IPS DF 6.9 (cell line): ENCODE measurements around the gene CACNA1C.
A peak's percentile ranks its signal among the peaks of the same experiment; 100 is the strongest.

Source experiments
- DNase-seq: peaks from one replicate; pipeline ENCODE4 v3.0.0-alpha.2; 2013; ENCODE audit warnings: low read depth, low spot score
- H3K27ac ChIP-seq: one replicate; pipeline ENCODE4 v1.5.1; 2013; ENCODE audit warnings: low read length, control low read depth
- H3K27me3 ChIP-seq: 2 replicates; pipeline ENCODE4 v1.6.1; 2013; ENCODE audit warnings: mild to moderate bottlenecking, low read length; ENCODE audit not compliant: control insufficient read depth, insufficient read depth
- H3K36me3 ChIP-seq: 2 replicates; pipeline ENCODE4 v1.6.1; 2013; ENCODE audit warnings: low read length; ENCODE audit not compliant: control insufficient read depth, insufficient read depth
- H3K4me1 ChIP-seq: 2 replicates; pipeline ENCODE4 v1.6.1; 2013; ENCODE audit warnings: low read length; ENCODE audit not compliant: control insufficient read depth, insufficient read depth
- H3K4me3 ChIP-seq: 2 replicates; pipeline ENCODE4 v1.5.1; 2013; ENCODE audit warnings: mild to moderate bottlenecking, low read length
- H3K9me3 ChIP-seq: 2 replicates; pipeline ENCODE4 v1.6.1; 2013; ENCODE audit warnings: low read length, inconsistent platforms; ENCODE audit not compliant: control insufficient read depth, insufficient read depth
- WGBS: extraction: QIAGEN DNeasy Blood & Tissue Kit; methylation state at CpG from one replicate; pipeline ENCODE4 v1.1.7; 2013; ENCODE audit warnings: mixed read lengths, missing lambda C conversion rate; ENCODE audit not compliant: insufficient read length, insufficient coverage; 5-methylcytosine and 5-hydroxymethylcytosine counted together

CACNA1C gene

GRCh38 chr12:2363836-2364609 is 311.2 kb downstream of the CACNA1C start:
- H3K9me3 ChIP-seq: no peaks in the 10 kb centered on the region
- H3K4me1 ChIP-seq: no peaks in the 10 kb centered on the region
- H3K27ac ChIP-seq: no peak overlapping the region
- no peak for DNase-seq
- no peak overlapping the region for H3K4me3 ChIP-seq
- no peaks in the 10 kb centered on the region for H3K36me3 ChIP-seq
- WGBS: no CpG with 5 or more reads among the region's 11 CpGs
- no peaks in the 10 kb centered on the region for H3K27me3 ChIP-seq

GRCh38 chr12:2364631-2365051 is 311.9 kb downstream of the CACNA1C start:
- DNase-seq: no peak
- Histone ChIP-seq H3K4me3 (no peak overlapping the region), H3K27me3 (no peaks in the 10 kb centered on the region), H3K36me3 (no peaks in the 10 kb centered on the region), H3K4me1 (no peaks in the 10 kb centered on the region), H3K9me3 (no peaks in the 10 kb centered on the region), H3K27ac (no peak overlapping the region)
- WGBS: no CpG with 5 or more reads among the region's 9 CpGs

- no peak overlapping the region for H3K4me3 ChIP-seq
- no peak for DNase-seq
- H3K27ac ChIP-seq: no peak overlapping the region
- no peaks in the 10 kb centered on the region for H3K27me3 ChIP-seq
- WGBS: no CpG with 5 or more reads among the region's 3 CpGs
- H3K4me1 ChIP-seq: no peaks in the 10 kb centered on the region
- no peaks in the 10 kb centered on the region for H3K36me3 ChIP-seq
- H3K9me3 ChIP-seq: no peaks in the 10 kb centered on the region
These were observed 313.9 kb downstream of the CACNA1C start for GRCh38 chr12:2366711-2367110.

GRCh38 chr12:2372178-2372577 is 319.4 kb downstream of the CACNA1C start:
- Histone ChIP-seq H3K36me3 (no peaks in the 10 kb centered on the region), H3K27me3 (no peaks in the 10 kb centered on the region), H3K27ac (no peak overlapping the region), H3K4me3 (no peak overlapping the region; the same call in 1 of the 2 replicates), H3K9me3 (no peaks in the 10 kb centered on the region), H3K4me1 (peaks cover 4% of the 10 kb centered on the region; the same call in 1 of the 2 replicates)
- DNase-seq: no peak
- WGBS: no CpG with 5 or more reads among the region's 6 CpGs

- WGBS: no CpG with 5 or more reads among the region's 12 CpGs
- no peaks in the 10 kb centered on the region for H3K9me3 ChIP-seq
- H3K27ac ChIP-seq: no peak overlapping the region
- no peaks in the 10 kb centered on the region for H3K27me3 ChIP-seq
- H3K4me1 ChIP-seq: peaks cover 5% of the 10 kb centered on the region; the same call in 1 of the 2 replicates
- no peak overlapping the region for H3K4me3 ChIP-seq
- H3K36me3 ChIP-seq: no peaks in the 10 kb centered on the region
- no peak for DNase-seq
These were observed 319.9 kb downstream of the CACNA1C start for GRCh38 chr12:2372735-2373134.

- Histone ChIP-seq H3K27me3 (no peaks in the 10 kb centered on the region), H3K4me1 (peaks cover 5% of the 10 kb centered on the region; the same call in 1 of the 2 replicates), H3K27ac (no peak overlapping the region), H3K9me3 (no peaks in the 10 kb centered on the region), H3K4me3 (no peak overlapping the region), H3K36me3 (no peaks in the 10 kb centered on the region)
- WGBS: no CpG with 5 or more reads among the region's 8 CpGs
- DNase-seq: no peak
These were observed 320.5 kb downstream of the CACNA1C start for GRCh38 chr12:2373307-2373706.

GRCh38 chr12:2374092-2374906 is 321.5 kb downstream of the CACNA1C start:
- Histone ChIP-seq H3K4me1 (peaks cover 5% of the 10 kb centered on the region; the same call in 1 of the 2 replicates), H3K27me3 (no peaks in the 10 kb centered on the region), H3K36me3 (no peaks in the 10 kb centered on the region), H3K9me3 (no peaks in the 10 kb centered on the region), H3K4me3 (no peak overlapping the region), H3K27ac (no peak overlapping the region)
- no peak for DNase-seq
- no CpG with 5 or more reads among the region's 10 CpGs for WGBS

GRCh38 chr12:2375871-2376270 is 323.1 kb downstream of the CACNA1C start:
- Histone ChIP-seq H3K36me3 (no peaks in the 10 kb centered on the region), H3K4me1 (peaks cover 5% of the 10 kb centered on the region; the same call in 1 of the 2 replicates), H3K27ac (no peak overlapping the region), H3K27me3 (no peaks in the 10 kb centered on the region), H3K4me3 (no peak overlapping the region), H3K9me3 (no peaks in the 10 kb centered on the region)
- WGBS: no CpG with 5 or more reads among the region's 3 CpGs
- DNase-seq: no peak

- Histone ChIP-seq H3K27ac (no peak overlapping the region), H3K4me1 (peaks cover 5% of the 10 kb centered on the region; the same call in 1 of the 2 replicates), H3K27me3 (no peaks in the 10 kb centered on the region), H3K9me3 (no peaks in the 10 kb centered on the region), H3K36me3 (no peaks in the 10 kb centered on the region), H3K4me3 (no peak overlapping the region)
- no CpG with 5 or more reads among the region's 20 CpGs for WGBS
- peak; percentile 18 for DNase-seq
These were observed 324.3 kb downstream of the CACNA1C start for GRCh38 chr12:2376908-2377657.

- DNase-seq: no peak
- Histone ChIP-seq H3K4me1 (peaks cover 5% of the 10 kb centered on the region; the same call in 1 of the 2 replicates), H3K4me3 (no peak overlapping the region), H3K36me3 (no peaks in the 10 kb centered on the region), H3K27me3 (no peaks in the 10 kb centered on the region), H3K9me3 (no peaks in the 10 kb centered on the region), H3K27ac (no peak overlapping the region)
- no CpG with 5 or more reads among the region's 7 CpGs for WGBS
These were observed 326.1 kb downstream of the CACNA1C start for GRCh38 chr12:2378835-2379330.
